H1 (cell line): ENCODE measurements around the gene DICER1. TPM values are rescaled to one million over a fixed set of nuclear protein-coding genes. Genes with fewer than 3 reads are reported as not detected.

ENCODE experiments used
- ASH2L ChIP-seq: fragments of 200-600, 300-600 bp; sonication (generic); IDR thresholded peaks from one replicate; pipeline ENCODE4 v1.7.1; 2017; ENCODE audit warnings: low read length
- HDAC6 ChIP-seq: IDR thresholded peaks from one replicate; pipeline ENCODE4 v1.7.1; 2012; ENCODE audit warnings: low read depth, mild to moderate bottlenecking, inconsistent platforms, low read length, moderate library complexity
- SP4 ChIP-seq: IDR thresholded peaks from 2 replicates; pipeline ENCODE4 v1.6.1; 2012; ENCODE audit warnings: low read length, inconsistent platforms
- polyA plus RNA-seq, 7 experiments: library from polyadenylated mRNA; depleted of rRNA in 3 of 7; stranded (reverse) in 5 of 7; unstranded in 2 of 7; fragments of >200 nt in 5 of 7; fragments of 200-250 nt in 2 of 7; gene quantifications; 1 replicate in 5 of 7; 2 replicates in 1 of 7; 4 replicates in 1 of 7; pipeline versions ENCODE4 v1.2.1 to v1.2.3, GENCODE V29; 2011 to 2013; ENCODE audit warnings: missing spikeins in 2 of 7, mixed read lengths in 2 of 7
- total RNA-seq: library from RNA; stranded (reverse); fragmentation: NEBNext Ultra II Directional; extraction: Animal tissue kit (Norgen Biotek cat#: 25700); gene quantifications from 2 replicates; pipeline ENCODE4 v1.2.1, GENCODE V29; 2021
- TF ChIP-seq, protein P1 (sequence below): fragments of 300-600 bp; sonication (generic); IDR thresholded peaks from 2 replicates; pipeline ENCODE4 v1.7.1; 2012; ENCODE audit warnings: low read length, moderate library complexity, mild to moderate bottlenecking, inconsistent platforms; ENCODE audit not compliant: insufficient replicate concordance

DICER1 gene
- total and polyA plus RNA-seq, 2 of the 8 experiments (the other 6 are each of a cell fraction or from before 2014, with no cell fraction given): 11.9 to 61.8 TPM

DNA sequence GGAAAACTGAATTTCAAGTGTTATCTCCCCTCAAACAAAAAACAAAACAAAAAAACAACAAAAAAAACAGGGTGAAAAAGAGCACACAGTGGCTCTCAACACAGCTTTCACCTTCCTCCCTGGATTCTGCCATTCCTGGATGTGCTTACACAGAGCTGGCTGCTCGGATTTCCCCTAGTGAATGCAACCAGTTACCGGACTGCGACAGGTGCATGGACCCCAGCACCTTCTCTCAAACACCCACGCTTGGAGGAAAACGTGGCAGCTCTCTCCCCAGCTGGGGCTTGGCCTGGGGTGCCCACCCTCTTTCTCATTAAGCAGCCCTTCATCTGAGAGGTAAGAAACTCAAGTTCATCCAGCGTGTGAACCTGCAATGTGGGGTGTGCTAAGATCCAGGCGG is 33.5 kb upstream of the DICER1 start (continued):
- TF ChIP-seq, protein P1, sequence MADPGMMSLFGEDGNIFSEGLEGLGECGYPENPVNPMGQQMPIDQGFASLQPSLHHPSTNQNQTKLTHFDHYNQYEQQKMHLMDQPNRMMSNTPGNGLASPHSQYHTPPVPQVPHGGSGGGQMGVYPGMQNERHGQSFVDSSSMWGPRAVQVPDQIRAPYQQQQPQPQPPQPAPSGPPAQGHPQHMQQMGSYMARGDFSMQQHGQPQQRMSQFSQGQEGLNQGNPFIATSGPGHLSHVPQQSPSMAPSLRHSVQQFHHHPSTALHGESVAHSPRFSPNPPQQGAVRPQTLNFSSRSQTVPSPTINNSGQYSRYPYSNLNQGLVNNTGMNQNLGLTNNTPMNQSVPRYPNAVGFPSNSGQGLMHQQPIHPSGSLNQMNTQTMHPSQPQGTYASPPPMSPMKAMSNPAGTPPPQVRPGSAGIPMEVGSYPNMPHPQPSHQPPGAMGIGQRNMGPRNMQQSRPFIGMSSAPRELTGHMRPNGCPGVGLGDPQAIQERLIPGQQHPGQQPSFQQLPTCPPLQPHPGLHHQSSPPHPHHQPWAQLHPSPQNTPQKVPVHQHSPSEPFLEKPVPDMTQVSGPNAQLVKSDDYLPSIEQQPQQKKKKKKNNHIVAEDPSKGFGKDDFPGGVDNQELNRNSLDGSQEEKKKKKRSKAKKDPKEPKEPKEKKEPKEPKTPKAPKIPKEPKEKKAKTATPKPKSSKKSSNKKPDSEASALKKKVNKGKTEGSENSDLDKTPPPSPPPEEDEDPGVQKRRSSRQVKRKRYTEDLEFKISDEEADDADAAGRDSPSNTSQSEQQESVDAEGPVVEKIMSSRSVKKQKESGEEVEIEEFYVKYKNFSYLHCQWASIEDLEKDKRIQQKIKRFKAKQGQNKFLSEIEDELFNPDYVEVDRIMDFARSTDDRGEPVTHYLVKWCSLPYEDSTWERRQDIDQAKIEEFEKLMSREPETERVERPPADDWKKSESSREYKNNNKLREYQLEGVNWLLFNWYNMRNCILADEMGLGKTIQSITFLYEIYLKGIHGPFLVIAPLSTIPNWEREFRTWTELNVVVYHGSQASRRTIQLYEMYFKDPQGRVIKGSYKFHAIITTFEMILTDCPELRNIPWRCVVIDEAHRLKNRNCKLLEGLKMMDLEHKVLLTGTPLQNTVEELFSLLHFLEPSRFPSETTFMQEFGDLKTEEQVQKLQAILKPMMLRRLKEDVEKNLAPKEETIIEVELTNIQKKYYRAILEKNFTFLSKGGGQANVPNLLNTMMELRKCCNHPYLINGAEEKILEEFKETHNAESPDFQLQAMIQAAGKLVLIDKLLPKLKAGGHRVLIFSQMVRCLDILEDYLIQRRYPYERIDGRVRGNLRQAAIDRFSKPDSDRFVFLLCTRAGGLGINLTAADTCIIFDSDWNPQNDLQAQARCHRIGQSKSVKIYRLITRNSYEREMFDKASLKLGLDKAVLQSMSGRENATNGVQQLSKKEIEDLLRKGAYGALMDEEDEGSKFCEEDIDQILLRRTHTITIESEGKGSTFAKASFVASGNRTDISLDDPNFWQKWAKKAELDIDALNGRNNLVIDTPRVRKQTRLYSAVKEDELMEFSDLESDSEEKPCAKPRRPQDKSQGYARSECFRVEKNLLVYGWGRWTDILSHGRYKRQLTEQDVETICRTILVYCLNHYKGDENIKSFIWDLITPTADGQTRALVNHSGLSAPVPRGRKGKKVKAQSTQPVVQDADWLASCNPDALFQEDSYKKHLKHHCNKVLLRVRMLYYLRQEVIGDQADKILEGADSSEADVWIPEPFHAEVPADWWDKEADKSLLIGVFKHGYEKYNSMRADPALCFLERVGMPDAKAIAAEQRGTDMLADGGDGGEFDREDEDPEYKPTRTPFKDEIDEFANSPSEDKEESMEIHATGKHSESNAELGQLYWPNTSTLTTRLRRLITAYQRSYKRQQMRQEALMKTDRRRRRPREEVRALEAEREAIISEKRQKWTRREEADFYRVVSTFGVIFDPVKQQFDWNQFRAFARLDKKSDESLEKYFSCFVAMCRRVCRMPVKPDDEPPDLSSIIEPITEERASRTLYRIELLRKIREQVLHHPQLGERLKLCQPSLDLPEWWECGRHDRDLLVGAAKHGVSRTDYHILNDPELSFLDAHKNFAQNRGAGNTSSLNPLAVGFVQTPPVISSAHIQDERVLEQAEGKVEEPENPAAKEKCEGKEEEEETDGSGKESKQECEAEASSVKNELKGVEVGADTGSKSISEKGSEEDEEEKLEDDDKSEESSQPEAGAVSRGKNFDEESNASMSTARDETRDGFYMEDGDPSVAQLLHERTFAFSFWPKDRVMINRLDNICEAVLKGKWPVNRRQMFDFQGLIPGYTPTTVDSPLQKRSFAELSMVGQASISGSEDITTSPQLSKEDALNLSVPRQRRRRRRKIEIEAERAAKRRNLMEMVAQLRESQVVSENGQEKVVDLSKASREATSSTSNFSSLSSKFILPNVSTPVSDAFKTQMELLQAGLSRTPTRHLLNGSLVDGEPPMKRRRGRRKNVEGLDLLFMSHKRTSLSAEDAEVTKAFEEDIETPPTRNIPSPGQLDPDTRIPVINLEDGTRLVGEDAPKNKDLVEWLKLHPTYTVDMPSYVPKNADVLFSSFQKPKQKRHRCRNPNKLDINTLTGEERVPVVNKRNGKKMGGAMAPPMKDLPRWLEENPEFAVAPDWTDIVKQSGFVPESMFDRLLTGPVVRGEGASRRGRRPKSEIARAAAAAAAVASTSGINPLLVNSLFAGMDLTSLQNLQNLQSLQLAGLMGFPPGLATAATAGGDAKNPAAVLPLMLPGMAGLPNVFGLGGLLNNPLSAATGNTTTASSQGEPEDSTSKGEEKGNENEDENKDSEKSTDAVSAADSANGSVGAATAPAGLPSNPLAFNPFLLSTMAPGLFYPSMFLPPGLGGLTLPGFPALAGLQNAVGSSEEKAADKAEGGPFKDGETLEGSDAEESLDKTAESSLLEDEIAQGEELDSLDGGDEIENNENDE: no peak
- no peak for TF ChIP-seq HDAC6
- TF ChIP-seq SP4: no peak
- TF ChIP-seq ASH2L: no peak
